C4-2B (cell line): ENCODE results near the gene ACTL7B.

Experiments used
- CTCF ChIP-seq: fragments of 450-650 bp; conservative IDR thresholded peaks from 2 replicates; pipeline ENCODE4 v1.5.1; 2017; ENCODE audit warnings: mild to moderate bottlenecking
- ZFX ChIP-seq: fragments of 450-650 bp; IDR thresholded peaks from 2 replicates; pipeline ENCODE4 v1.6.1; 2017

- TF ChIP-seq CTCF = no peak
- no peak for TF ChIP-seq ZFX
Measured at GRCh38 chr9:108830272-108830671, 25.5 kb downstream of the ACTL7B start.
